ENCODE measurements around the gene FRMD7.
A peak's percentile ranks its signal among the peaks of the same experiment; 100 is the strongest.
"Not testable (repeated sequence)": the region's sequence is repeated elsewhere in the genome, so short reads cannot be mapped to it uniquely, and the experiment has no call there.

The FRMD7 gene

GRCh38 chrX:132119821-132120515 is 7.9 kb downstream of the FRMD7 start:
- peak; percentile 11 to 85 for DNase-seq (ENCODE audit: low read depth in 1 of 2, low spot score in 1 of 2)
- no peak for TF ChIP-seq JUND (IDR thresholded peaks at IDR 0.05; ENCODE audit: low read depth)
- in situ Hi-C loops (cut with HindIII; ENCODE audit: low pct_unique_long_range_greater_than_20kb, low sequenced_read_pairs) = no loop called here

DNA sequence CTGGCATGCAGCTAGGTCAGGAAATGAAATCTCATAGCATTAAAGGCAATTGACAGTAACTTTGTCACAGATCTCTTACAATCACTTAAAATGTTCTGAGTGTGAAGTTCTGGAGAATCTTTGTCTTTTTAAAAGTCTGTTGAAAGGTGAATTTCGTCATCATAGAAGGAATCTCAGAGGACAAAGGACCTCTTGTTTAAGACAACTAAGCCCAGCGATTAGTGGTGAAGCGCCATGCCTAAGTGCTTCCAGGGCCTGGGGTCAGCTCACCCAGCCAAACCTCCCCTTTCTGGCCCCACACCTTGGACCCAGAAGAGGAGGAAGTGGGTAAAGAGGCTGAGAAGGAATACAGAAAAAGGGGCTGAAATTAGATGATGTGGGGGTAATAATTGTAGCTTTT is 8.5 kb downstream of the FRMD7 start:
- in situ Hi-C loops (cut with HindIII; ENCODE audit: low pct_unique_long_range_greater_than_20kb, low sequenced_read_pairs) = no loop called here
- no peak for DNase-seq (ENCODE audit: low read depth in 1 of 2, low spot score in 1 of 2)

GRCh38 chrX:132118358-132118757 is 9.5 kb downstream of the FRMD7 start:
- TF ChIP-seq JUND (IDR thresholded peaks at IDR 0.05; ENCODE audit: low read depth) = no peak
- DNase-seq (ENCODE audit: low read depth in 1 of 2, low spot score in 1 of 2) = no peak
- in situ Hi-C loops (cut with HindIII; ENCODE audit: low pct_unique_long_range_greater_than_20kb, low sequenced_read_pairs) = no loop called here

More for the DNA sequence above, 8.5 kb downstream of the FRMD7 start:
- no peak for TF ChIP-seq JUND (IDR thresholded peaks at IDR 0.05; ENCODE audit: low read depth)

GRCh38 chrX:132115792-132116191 is 12.0 kb downstream of the FRMD7 start:
- no peak for DNase-seq (ENCODE audit: low read depth in 1 of 2, low spot score in 1 of 2)
- TF ChIP-seq JUND (IDR thresholded peaks at IDR 0.05; ENCODE audit: low read depth) = no peak
- in situ Hi-C loops (cut with HindIII; ENCODE audit: low pct_unique_long_range_greater_than_20kb, low sequenced_read_pairs) = no loop called here

- DNase-seq (ENCODE audit: low read depth in 1 of 2, low spot score in 1 of 2) = no peak
- TF ChIP-seq JUND (IDR thresholded peaks at IDR 0.05; ENCODE audit: low read depth) = no peak
- in situ Hi-C loops (cut with HindIII; ENCODE audit: low pct_unique_long_range_greater_than_20kb, low sequenced_read_pairs) = no loop called here
Measured at GRCh38 chrX:132114607-132115006, 13.2 kb downstream of the FRMD7 start.

GRCh38 chrX:132107291-132107690 is 20.5 kb downstream of the FRMD7 start:
- in situ Hi-C loops (cut with HindIII; ENCODE audit: low pct_unique_long_range_greater_than_20kb, low sequenced_read_pairs) = no loop called here
- no peak for DNase-seq (ENCODE audit: low read depth in 1 of 2, low spot score in 1 of 2)
- TF ChIP-seq JUND (IDR thresholded peaks at IDR 0.05; ENCODE audit: low read depth) = no peak

GRCh38 chrX:132101799-132102198 is 26.0 kb downstream of the FRMD7 start:
- in situ Hi-C loops (cut with HindIII; ENCODE audit: low pct_unique_long_range_greater_than_20kb, low sequenced_read_pairs) = no loop called here
- TF ChIP-seq JUND (IDR thresholded peaks at IDR 0.05; ENCODE audit: low read depth) = no peak

GRCh38 chrX:132101206-132101605 is 26.6 kb downstream of the FRMD7 start:
- in situ Hi-C loops (cut with HindIII; ENCODE audit: low pct_unique_long_range_greater_than_20kb, low sequenced_read_pairs) = no loop called here
- DNase-seq (ENCODE audit: low read depth in 1 of 2, low spot score in 1 of 2) = no peak
- TF ChIP-seq JUND (IDR thresholded peaks at IDR 0.05; ENCODE audit: low read depth) = no peak

More at GRCh38 chrX:132101799-132102198, 26.0 kb downstream of the FRMD7 start:
- DNase-seq (ENCODE audit: low read depth in 1 of 2, low spot score in 1 of 2) = no peak

DNA sequence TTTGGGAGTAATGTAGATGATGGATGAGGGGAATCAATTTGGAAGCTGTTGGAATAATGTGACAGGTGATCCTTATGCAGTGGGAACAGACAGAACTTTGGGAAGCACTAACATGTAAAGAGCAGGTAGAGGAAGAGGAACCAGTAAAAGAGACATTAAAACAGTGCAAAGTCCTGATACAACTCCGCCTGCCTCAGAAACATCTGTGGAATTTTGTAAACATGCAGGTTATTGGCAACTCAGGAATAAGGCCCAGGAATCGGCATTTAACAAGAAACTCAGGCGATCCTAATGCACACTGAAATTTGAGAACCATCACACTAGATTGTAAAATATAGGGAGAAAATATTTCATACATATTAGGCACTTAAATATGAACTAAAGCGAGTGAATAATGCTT is 29.1 kb downstream of the FRMD7 start:
- in situ Hi-C loops (cut with HindIII; ENCODE audit: low pct_unique_long_range_greater_than_20kb, low sequenced_read_pairs); DNase-seq (ENCODE audit: low read depth in 1 of 2, low spot score in 1 of 2): not testable (repeated sequence)

- in situ Hi-C loops (cut with HindIII; ENCODE audit: low pct_unique_long_range_greater_than_20kb, low sequenced_read_pairs) = no loop called here
- no peak for TF ChIP-seq JUND (IDR thresholded peaks at IDR 0.05; ENCODE audit: low read depth)
- DNase-seq (ENCODE audit: low read depth in 1 of 2, low spot score in 1 of 2) = no peak
Measured at GRCh38 chrX:132094164-132094563, 33.7 kb downstream of the FRMD7 start.

- DNase-seq (ENCODE audit: low read depth in 1 of 2, low spot score in 1 of 2) = no peak
- in situ Hi-C loops (cut with HindIII; ENCODE audit: low pct_unique_long_range_greater_than_20kb, low sequenced_read_pairs) = no loop called here
- no peak for TF ChIP-seq JUND (IDR thresholded peaks at IDR 0.05; ENCODE audit: low read depth)
Measured at GRCh38 chrX:132093239-132093860, 34.5 kb downstream of the FRMD7 start.

- no peak for TF ChIP-seq JUND (IDR thresholded peaks at IDR 0.05; ENCODE audit: low read depth)
- DNase-seq (ENCODE audit: low read depth in 1 of 2, low spot score in 1 of 2) = peak in 1 of 2 experiments; percentile 77
- in situ Hi-C loops (cut with HindIII; ENCODE audit: low pct_unique_long_range_greater_than_20kb, low sequenced_read_pairs) = no loop called here
Measured at GRCh38 chrX:132092439-132093065, 35.3 kb downstream of the FRMD7 start.
